PC-3 (cell line): ENCODE data around the gene CSAD.

Experiments
- EZH2 ChIP-seq: fragments of 300-600 bp; sonication (generic); IDR thresholded peaks from one replicate; pipeline ENCODE4 v1.6.1; 2017; ENCODE audit warnings: antibody characterized with exemption, mild to moderate bottlenecking, low read length; ENCODE audit not compliant: unreplicated experiment
- EZH2phosphoT487 ChIP-seq: fragments of 300-600 bp; sonication (generic); IDR thresholded peaks from 2 replicates; pipeline ENCODE4 v1.6.1; 2018; ENCODE audit warnings: mild to moderate bottlenecking, antibody characterized with exemption, low read length, borderline replicate concordance
- TF ChIP-seq, protein P1 (sequence below): fragments of 300-600 bp; sonication (generic); conservative IDR thresholded peaks from 2 replicates; pipeline ENCODE4 v1.5.1; 2017; ENCODE audit warnings: antibody characterized with exemption, low read depth, mild to moderate bottlenecking, low read length

- TF ChIP-seq, protein P1, sequence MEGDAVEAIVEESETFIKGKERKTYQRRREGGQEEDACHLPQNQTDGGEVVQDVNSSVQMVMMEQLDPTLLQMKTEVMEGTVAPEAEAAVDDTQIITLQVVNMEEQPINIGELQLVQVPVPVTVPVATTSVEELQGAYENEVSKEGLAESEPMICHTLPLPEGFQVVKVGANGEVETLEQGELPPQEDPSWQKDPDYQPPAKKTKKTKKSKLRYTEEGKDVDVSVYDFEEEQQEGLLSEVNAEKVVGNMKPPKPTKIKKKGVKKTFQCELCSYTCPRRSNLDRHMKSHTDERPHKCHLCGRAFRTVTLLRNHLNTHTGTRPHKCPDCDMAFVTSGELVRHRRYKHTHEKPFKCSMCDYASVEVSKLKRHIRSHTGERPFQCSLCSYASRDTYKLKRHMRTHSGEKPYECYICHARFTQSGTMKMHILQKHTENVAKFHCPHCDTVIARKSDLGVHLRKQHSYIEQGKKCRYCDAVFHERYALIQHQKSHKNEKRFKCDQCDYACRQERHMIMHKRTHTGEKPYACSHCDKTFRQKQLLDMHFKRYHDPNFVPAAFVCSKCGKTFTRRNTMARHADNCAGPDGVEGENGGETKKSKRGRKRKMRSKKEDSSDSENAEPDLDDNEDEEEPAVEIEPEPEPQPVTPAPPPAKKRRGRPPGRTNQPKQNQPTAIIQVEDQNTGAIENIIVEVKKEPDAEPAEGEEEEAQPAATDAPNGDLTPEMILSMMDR, result no peak
- TF ChIP-seq EZH2phosphoT487 (no peak), EZH2 (no peak)
These were observed 34.8 kb upstream of the CSAD start for GRCh38 chr12:53215497-53215896.
